HTERT RPE-1 (cell line): ENCODE results near the gene TMEM266.
"Not testable (repeated sequence)": the region's sequence is repeated elsewhere in the genome, so short reads cannot be mapped to it uniquely, and the experiment has no call there.

ENCODE experiments used
- in situ Hi-C: fragments of 300-500 bp; cut with MboI; formaldehyde crosslinking; loops from 4 replicates; pipeline ENCODE4 v1.14.3; 2020; ENCODE audit warnings: low sequenced_read_pairs

Gene TMEM266

GRCh38 chr15:76059320-76060117 lies at the start of gene TMEM266:
Gene TMEM266 (plus strand): TSS chr15:76059985. CDS start chr15:76134264, 74,279 bp downstream.
- in situ Hi-C loops: no loop called here

- in situ Hi-C loops: no loop called here
Observed at GRCh38 chr15:76010613-76011012, 49.2 kb upstream of the TMEM266 start.

DNA sequence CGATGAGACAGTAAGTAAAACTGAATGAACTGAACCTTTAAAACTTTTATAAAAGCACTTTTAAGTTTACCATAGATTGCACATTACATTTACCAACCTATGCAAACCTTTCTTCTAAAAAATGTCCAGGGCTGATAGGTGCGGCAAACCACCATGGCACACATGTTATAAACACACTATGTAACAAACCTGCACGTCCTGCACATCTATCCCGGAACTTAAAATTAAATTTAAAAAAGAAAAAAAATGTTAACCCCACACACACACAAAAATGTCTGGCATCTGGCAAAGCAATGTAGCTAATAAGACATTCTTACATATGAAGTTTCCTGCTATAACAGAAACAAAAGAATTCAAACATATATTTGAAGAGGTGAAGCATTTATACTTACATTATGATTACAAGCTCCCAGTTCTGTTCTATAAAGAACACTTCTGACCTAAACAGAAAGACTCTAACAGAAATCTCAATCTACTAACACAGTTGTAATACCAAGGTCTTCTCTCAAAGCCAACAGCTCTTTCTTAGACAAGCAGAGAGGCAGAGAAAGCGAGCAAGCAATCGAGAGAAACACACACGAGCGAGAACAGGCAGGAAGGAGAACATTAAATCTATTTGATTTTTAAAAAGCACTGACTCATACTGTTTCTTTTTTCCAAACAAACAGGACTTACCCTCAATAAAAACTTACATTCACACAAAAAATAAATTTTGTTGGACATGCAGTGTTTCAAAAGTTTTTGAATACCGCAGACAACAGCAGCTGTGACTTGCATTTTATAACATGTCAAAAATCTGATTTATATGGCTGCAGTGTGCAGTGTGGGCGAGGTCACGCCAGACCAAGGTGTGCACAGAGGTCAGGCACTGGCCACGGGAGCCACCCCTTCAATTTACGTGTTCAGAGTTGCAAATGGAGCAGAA lies 47.9 kb upstream of the TMEM266 start, which contains the start of gene NRG4:
TSS of gene NRG4 (minus strand) at position 798 of the 925 bp plus-strand sequence. CDS start 1,194 bp downstream, outside the sequence.
- in situ Hi-C loops: no loop called here

DNA sequence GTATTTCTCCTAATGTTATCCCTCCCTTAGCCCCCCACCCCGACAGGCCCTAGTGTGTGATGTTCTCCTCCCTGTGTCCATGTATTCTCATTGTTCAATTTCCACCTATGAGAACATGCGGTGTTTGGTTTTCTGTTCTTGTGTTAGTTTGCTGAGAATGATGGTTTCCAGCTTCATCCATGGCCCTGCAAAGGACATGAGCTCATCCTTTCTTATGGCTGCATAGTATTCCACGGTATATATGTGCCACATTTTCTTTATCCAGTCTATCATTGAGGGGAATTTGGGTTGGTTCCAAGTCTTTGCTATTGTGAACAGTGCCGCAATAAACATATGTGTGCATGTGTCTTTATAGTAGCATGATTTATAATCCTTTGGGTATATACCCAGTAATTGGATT lies 46.3 kb upstream of the TMEM266 start:
- in situ Hi-C loops: not testable (repeated sequence)

DNA sequence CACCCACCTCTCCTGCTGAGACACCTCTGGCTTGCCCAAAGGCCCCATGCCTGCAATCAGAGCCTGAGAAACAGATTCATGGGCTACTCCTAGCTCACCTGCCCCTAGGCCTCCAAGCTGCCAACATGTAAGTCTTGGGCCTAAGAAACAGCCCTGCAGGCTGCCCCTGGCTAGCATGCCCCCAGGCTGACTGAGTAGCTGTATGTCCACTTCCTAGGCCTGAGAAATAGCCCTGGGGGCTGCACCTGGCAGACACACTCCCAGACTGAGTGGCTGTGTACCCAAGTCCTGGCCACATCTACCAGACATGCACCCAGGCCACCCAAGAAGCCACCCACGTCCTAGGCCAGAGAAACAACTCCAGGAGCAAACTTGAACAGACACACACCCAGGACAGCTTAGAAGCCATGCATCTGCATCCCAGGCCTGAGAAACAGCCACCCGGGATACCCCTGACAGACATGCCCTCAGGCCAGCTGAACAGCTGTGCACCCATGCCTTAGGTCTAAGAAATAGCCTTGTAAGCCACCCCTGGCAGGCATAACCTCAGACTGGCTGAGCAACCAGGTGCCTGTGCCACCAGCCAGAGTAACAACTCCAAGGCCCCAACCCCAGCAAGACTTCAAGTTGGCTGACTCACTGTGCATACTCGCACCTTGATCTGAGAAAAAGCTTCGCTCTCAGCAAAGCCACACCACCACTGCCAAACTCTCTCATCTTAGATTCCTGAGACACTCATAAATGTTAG lies 35.6 kb upstream of the TMEM266 start:
- in situ Hi-C loops: no loop called here

GRCh38 chr15:76032046-76032445 lies 27.7 kb upstream of the TMEM266 start:
- in situ Hi-C loops: no loop called here

GRCh38 chr15:76033438-76033837 lies 26.3 kb upstream of the TMEM266 start:
- in situ Hi-C loops: no loop called here

DNA sequence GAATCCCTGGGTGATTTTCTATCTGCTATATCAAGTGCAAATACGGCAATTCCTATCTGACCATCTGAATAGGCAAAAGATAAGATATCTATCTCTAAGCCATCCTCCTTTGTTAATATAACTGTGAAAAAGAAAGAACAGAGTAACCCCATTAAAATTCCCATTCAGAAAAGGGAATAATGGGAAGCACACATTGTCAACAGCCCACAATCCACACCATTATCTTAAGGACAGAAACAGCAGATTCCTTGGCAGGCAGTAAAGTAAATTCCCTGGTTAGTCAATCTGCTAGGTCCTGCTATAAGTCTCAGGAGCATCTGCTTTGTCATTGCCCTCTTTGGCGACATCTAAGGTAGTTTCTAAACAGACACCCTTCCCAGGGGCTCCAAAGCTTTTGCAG lies 25.7 kb upstream of the TMEM266 start:
- in situ Hi-C loops: no loop called here

GRCh38 chr15:76035593-76035992 lies 24.2 kb upstream of the TMEM266 start:
- in situ Hi-C loops: no loop called here

DNA sequence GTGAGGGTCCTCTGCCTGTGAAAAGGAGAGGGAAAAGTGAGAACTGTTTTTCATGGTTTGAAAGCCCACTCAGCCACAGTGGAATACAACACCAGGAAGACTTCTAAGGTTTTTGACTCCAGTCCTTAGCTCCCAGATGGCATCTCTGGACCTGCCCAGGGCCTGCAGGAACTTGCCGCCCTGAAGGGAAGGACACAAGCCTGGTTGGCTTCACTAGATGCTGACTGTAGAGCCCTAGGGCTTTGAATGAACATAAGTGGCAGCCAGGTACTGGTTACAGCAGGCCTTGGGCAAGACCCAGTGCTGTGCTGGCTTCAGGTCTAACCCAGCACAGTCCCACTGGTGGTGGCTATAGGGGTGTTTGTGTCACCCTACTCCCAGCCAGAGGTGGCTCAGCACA lies 21.3 kb upstream of the TMEM266 start:
- in situ Hi-C loops: no loop called here

- in situ Hi-C loops: not testable (repeated sequence)
Observed at GRCh38 chr15:76054201-76054600, 5.6 kb upstream of the TMEM266 start.

GRCh38 chr15:76056931-76057330 lies 2.9 kb upstream of the TMEM266 start:
- in situ Hi-C loops: no loop called here

- in situ Hi-C loops: no loop called here
Observed at GRCh38 chr15:76057332-76058000, 2.3 kb upstream of the TMEM266 start.

GRCh38 chr15:76058714-76059319 lies 968 bp upstream of the TMEM266 start:
- in situ Hi-C loops: no loop called here

GRCh38 chr15:76060118-76060989 lies 569 bp downstream of the TMEM266 start:
- in situ Hi-C loops: no loop called here

- in situ Hi-C loops: no loop called here
Observed at GRCh38 chr15:76061700-76062099, 1.9 kb downstream of the TMEM266 start.

DNA sequence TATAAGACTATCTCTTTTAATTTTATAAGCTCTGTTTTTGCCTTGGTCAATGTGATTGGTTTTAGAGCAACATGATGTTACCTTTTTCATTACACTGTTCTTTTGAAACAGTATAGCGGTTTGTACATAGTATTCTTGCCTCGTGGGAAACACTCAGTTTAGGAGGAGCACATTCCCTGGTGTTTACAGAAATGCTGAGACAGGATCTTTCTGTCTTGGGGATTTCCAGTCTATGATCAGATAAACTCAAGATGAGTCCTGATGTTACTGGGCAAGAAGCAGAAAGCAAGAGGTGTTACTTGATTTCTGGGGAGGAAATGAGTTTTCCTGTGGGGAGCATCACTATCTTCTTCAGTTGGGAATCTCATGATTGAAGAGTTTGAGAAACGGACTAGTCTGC lies 2.5 kb downstream of the TMEM266 start:
- in situ Hi-C loops: no loop called here

GRCh38 chr15:76064375-76064774 lies 4.6 kb downstream of the TMEM266 start:
- in situ Hi-C loops: no loop called here

DNA sequence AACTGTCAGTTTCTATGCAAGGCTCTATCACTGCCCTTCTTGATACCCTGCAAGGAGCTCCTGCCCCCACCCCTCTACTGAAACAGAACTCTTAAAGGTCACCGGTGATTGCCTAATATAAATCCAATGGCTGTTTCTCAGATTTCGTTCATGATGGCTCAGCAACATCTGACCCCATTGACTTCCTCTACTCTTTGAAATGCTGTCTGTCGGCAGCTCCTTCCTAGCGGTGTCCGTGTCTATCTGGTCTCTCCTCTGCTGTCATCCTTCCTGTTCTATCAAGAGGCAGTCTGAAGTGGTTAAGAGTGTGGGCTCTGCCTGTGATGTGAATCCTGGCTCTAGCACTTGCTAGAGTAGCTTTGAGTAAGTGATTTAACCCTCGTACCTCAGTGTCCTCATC lies 5.5 kb downstream of the TMEM266 start:
- in situ Hi-C loops: no loop called here
